Left hindlimb (tissue), 1 donor: ENCODE results near the gene PHLDB2.

Source experiments
- DNase-seq: peaks from one replicate; pipeline ENCODE4 v3.0.0-alpha.2; 2018

PHLDB2 gene

GRCh38 chr3:111968319-111969054, 109.4 kb downstream of the PHLDB2 start:
- DNase-seq: no peak

GRCh38 chr3:111970376-111970775, 111.3 kb downstream of the PHLDB2 start:
- DNase-seq: no peak

DNA sequence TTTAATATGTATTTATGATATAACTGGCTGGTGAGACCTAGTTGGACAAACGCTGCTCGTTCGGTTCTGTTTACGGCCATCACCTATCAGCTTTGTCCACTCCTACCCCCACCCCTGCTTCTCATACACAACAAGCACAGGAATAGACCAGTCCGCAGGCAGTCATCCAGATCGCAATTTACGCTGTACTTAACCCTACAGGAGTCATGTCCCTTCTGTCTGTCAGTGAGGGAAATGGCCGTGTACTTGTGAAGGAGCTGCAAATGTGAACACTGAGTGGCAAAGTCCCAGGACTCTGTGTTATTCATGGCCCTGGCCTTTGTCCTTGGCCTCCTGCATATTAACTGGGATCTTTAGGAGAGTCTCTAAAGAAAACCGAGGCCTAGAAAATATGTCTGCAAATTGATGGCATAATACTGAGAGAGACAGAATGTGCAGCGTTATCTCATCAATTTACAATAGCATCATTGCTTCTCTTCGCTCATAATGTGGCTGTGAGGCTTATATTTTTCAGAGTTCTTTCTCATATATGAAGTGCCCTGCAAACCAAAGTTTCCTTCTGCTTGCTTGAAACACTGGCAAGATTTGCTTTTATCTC, 112.6 kb downstream of the PHLDB2 start:
- DNase-seq: no peak

- no peak for DNase-seq
Measured at GRCh38 chr3:111972891-111973290, 113.8 kb downstream of the PHLDB2 start.

- DNase-seq: no peak
Measured at GRCh38 chr3:111975131-111975530, 116.1 kb downstream of the PHLDB2 start.

GRCh38 chr3:111976254-111976653, 117.2 kb downstream of the PHLDB2 start:
- DNase-seq: no peak

DNA sequence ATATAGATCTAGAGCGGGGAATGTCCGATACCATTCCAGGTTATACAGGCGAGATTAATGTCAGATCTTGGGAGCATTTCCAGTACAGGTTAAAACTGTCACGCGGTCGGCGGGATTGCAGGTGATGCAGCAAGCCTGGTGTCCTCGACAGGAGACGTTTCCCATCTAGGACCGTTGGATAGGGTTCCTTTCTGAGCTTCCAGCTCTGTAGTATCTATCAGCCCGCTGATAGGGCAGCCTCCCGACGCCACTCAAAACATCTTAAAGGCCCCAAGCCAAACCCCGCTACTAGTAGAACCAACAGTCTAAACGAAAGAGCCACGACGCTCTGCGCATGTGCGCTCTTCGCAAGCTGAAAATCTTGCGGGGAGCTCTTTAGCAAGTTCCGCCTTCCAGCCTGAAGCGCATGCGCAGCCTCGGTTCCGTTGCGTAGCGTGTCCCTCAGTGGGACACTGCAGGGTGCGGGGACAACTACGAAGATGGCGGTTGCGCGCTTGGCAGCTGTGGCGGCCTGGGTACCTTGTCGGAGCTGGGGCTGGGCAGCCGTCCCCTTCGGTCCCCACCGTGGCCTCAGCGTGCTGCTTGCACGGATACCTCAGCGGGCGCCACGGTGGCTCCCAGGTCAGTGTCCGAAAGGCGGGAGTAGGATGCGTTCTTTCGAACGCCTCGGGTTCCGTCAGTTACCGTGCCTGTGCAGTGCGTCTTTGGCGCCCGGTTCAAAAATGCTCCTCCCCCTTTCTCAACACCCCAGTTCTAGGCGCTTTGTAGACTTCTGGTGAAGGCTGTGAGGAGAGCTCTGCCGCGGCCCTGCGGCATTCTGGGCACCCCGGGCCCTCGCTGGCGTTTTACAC, 119.7 kb downstream of the PHLDB2 start, which contains the start of gene ABHD10:
Gene ABHD10, plus strand, starts transcription at position 444 of the 851 bp plus-strand sequence. Its CDS starts 36 bp downstream, at position 480.
- peak; percentile 96 for DNase-seq

DNA sequence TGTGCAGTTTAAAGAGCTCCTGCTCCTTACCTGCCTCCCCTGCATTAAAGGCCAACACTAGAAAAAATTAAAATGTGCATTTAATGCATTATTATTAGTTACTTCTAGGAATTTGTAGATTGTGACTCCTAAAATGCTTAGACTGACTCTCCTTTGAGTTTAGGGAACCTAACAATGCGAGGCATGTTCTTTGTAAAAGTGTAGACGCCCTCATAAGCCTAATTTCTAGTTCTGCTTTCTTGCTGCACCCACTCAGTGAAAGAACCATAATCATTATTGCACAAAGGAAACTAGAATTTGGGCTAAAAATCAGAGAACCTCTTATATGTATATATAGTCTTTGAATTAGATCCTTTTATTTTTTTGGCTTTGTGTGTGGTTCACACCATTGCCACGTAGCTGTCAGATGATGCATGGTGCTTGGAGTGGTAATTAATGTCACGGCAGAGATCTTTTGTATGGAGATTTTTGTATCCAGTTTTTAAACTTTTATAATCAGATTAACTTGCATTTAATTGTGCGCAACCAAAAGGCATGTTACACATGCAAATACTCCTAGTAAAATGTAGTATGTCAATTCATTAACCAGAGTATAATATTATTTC, 120.5 kb downstream of the PHLDB2 start:
- DNase-seq: no peak

GRCh38 chr3:111980716-111981456, 121.8 kb downstream of the PHLDB2 start:
- DNase-seq: no peak

GRCh38 chr3:111981457-111981763, 122.3 kb downstream of the PHLDB2 start:
- DNase-seq: no peak

GRCh38 chr3:111984636-111985298, 125.7 kb downstream of the PHLDB2 start:
- no peak for DNase-seq

- DNase-seq: no peak
Measured at GRCh38 chr3:111986800-111987199, 127.7 kb downstream of the PHLDB2 start.

DNA sequence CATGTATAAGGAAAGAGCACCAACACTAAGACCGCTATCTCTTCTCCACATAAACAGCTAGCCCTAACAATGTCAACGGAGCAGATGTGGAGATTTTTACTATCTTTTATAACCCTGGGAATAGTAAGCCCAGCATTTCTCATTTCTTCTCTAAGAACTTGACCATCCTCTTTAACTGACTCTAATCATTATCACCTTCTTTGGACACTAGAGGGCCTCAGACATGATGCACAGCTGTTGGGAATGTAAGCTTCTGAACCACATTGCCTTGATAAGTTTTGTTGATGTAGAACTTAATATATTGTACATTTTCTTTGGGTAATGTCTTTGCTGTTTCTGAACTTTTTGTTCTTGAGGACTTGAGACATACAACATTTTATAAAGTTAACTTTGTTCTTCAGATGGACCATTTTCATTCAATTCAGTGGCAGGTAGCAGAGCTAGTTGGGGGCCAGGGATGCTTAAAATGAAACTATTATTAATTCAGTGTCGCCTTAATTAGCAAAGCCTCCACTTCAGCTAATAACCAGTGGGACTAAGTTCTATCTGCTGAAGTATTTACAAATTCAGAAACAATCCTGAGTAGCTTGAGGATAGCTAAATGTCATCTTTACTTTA, 130.1 kb downstream of the PHLDB2 start:
- DNase-seq: no peak

DNA sequence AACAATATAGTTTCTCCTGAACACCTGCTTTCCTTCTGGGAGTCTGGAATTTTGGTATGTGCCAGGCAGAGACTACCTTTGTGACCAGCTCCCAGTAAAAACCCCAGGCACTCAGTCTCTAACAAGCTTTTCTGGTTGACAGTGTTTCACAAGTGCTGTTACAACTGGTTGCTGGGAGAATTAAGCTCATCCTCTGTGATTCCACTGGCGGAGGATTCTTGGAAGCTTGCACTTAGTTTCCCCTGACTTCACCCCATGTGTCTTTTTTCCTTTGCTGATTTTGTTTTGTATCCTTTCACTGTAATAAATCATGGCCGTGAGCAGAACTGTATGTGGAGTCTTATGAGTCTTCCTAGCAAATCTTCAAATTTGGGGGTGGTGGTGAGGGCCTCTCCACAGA, 134.0 kb downstream of the PHLDB2 start:
- DNase-seq: no peak

GRCh38 chr3:111998636-111999483, 139.8 kb downstream of the PHLDB2 start, which contains the start of gene TAGLN3:
TAGLN3 (plus strand) TSS chr3:111998922; CDS start chr3:111999423, 501 bp downstream.
- peak; percentile 48 for DNase-seq

DNA sequence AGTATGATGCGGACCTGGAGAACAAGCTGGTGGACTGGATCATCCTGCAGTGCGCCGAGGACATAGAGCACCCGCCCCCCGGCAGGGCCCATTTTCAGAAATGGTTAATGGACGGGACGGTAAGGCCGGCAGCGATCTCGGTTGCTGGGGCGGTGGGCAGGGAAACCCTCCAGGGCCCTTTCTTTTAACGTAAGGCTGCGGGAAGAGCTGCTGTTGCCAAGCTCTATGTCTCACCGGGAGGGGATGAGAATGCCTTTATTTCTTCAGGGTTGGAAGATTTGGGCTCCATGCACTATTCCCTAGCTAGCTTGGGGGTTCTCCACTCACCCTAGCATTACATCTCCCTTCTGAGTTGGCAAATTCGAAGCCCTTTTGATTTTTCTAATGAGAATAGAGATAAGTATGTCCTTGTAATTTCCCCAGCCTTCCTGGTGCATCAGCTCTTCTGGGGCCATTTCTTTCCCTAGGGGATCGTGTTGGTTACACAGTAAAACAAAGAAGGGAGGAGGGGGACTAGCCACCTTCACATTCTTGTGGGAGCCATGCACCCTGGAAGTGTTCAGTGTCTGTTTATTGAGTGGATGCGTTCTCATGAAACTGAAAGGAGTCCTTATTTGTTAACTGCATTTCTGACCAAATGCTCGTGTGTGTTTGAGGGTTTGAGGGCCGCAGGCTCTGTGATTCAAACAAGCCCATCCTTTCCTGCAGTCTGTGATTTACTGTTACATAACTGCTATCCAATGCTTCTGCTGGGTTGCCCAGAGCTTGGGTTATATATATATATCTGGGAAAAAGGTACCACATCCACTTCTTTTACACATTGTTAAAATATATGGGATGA, 140.6 kb downstream of the PHLDB2 start:
- DNase-seq: no peak

GRCh38 chr3:112000367-112000771, 141.3 kb downstream of the PHLDB2 start:
- DNase-seq: no peak

GRCh38 chr3:112000966-112001365, 141.9 kb downstream of the PHLDB2 start:
- no peak for DNase-seq

DNA sequence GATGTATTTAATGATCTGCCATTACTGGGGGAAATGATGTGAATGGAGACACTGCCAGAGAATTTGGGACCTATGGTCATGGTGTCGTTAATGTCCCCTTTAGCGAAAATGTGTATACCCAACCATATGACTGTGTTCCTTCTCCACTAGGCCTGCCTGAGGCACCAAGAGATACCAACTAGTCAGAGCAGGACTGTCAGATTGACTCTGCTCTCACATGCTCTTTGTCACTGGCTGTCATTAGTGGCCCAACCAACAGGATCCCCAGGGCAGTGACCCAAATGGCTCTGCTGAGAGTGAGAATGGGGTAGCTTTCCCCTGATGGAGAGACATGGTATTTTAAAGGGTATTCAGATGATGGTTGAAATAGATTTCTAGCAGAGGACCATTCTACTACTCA, 142.5 kb downstream of the PHLDB2 start:
- no peak for DNase-seq
